IMR-90 (cell line): ENCODE data around the gene XPR1. TPM values are rescaled to one million over a fixed set of nuclear protein-coding genes. Genes with fewer than 3 reads are reported as not detected.
A peak's percentile ranks its signal among the peaks of the same experiment; 100 is the strongest.

Experiments
- ATAC-seq: fragments of 200-7000 bp; cut with Tn5 transposase; 2 replicates; pipeline ENCODE4 v1.9.1; 2020; ENCODE audit warnings: low read depth, mild to moderate bottlenecking, moderate library complexity
- BruUV-seq: library from RNA; stranded (reverse); fragments of 400-500 nt; replicated peaks from 2 replicates; lab custom pipeline; 2021; lab: Mats Ljungman, UMichigan
- CTCF ChIA-PET: fragments of 300-600 bp; formaldehyde crosslinking; extraction: SDS; loops from one replicate; lab custom pipeline; 2021; ENCODE audit warnings: antibody characterized with exemption; lab: Yijun Ruan, JAX
- POLR2A ChIA-PET: fragments of 300-600 bp; sonication (Branson Sonifier 250); formaldehyde crosslinking; loops from one replicate; lab custom pipeline; 2022; ENCODE audit warnings: antibody characterized with exemption; ENCODE audit not compliant: unreplicated experiment; lab: Charles Lee
- DNase-seq: peaks from one replicate; pipeline ENCODE4 v3.0.0; 2013
- H2AFZ ChIP-seq: replicated peaks from 2 replicates; pipeline ENCODE3; 2013; ENCODE audit warnings: low read length, mild to moderate bottlenecking; ENCODE audit not compliant: poor library complexity
- H2AK5ac ChIP-seq: 2 replicates; pipeline ENCODE4 v1.6.1; 2013; ENCODE audit warnings: low read depth, low read length, inconsistent platforms
- H2AK9ac ChIP-seq: replicated peaks from 2 replicates; pipeline ENCODE3; 2013; ENCODE audit warnings: mild to moderate bottlenecking, low read depth, low read length, moderate library complexity; ENCODE audit not compliant: poor library complexity
- H2BK120ac ChIP-seq: 2 replicates; pipeline ENCODE4 v1.6.1; 2013; ENCODE audit warnings: low read depth, low read length, inconsistent platforms
- H2BK15ac ChIP-seq: 3 replicates; pipeline ENCODE4 v1.6.1; 2013; ENCODE audit warnings: low read depth, low read length, inconsistent platforms
- H2BK20ac ChIP-seq: 2 replicates; pipeline ENCODE4 v1.6.1; 2013; ENCODE audit warnings: low read depth, mild to moderate bottlenecking, inconsistent platforms, low read length, moderate library complexity
- H2BK5ac ChIP-seq: 2 replicates; pipeline ENCODE4 v1.6.1; 2013; ENCODE audit warnings: mild to moderate bottlenecking, low read depth, low read length, inconsistent platforms; ENCODE audit not compliant: poor library complexity, severe bottlenecking
- H3K14ac ChIP-seq: replicated peaks from 2 replicates; pipeline ENCODE4 v1.6.1; 2013; ENCODE audit warnings: low read depth, low read length, inconsistent platforms
- H3K18ac ChIP-seq: 2 replicates; pipeline ENCODE4 v1.6.1; 2013; ENCODE audit warnings: low read depth, low read length, control low read depth
- H3K23ac ChIP-seq: 2 replicates; pipeline ENCODE4 v1.6.1; 2013; ENCODE audit warnings: low read depth, low read length, inconsistent platforms
- H3K27ac ChIP-seq: 2 replicates; pipeline ENCODE4 v1.5.1; 2013; ENCODE audit warnings: mild to moderate bottlenecking, control low read depth, low read length; ENCODE audit not compliant: insufficient read depth
- H3K27me3 ChIP-seq: 2 replicates; pipeline ENCODE4 v1.6.1; 2013; ENCODE audit warnings: low read length; ENCODE audit not compliant: control insufficient read depth, insufficient read depth
- H3K36me3 ChIP-seq: 2 replicates; pipeline ENCODE4 v1.6.1; 2013; ENCODE audit warnings: low read length, mixed read lengths; ENCODE audit not compliant: control insufficient read depth, insufficient read depth
- H3K4ac ChIP-seq: 2 replicates; pipeline ENCODE4 v1.6.1; 2013; ENCODE audit warnings: low read depth, low read length, inconsistent platforms
- H3K4me1 ChIP-seq: 2 replicates; pipeline ENCODE4 v1.6.1; 2013; ENCODE audit warnings: low read length, mixed read lengths; ENCODE audit not compliant: control insufficient read depth, insufficient read depth
- H3K4me2 ChIP-seq: 2 replicates; pipeline ENCODE4 v1.6.1; 2013; ENCODE audit warnings: low read depth, mild to moderate bottlenecking, control low read depth, low read length, moderate library complexity
- H3K4me3 ChIP-seq: 2 replicates; pipeline ENCODE4 v1.5.1; 2013; ENCODE audit warnings: low read depth, mild to moderate bottlenecking, control low read depth, low read length, moderate library complexity; ENCODE audit not compliant: insufficient read depth
- H3K56ac ChIP-seq: 2 replicates; pipeline ENCODE4 v1.6.1; 2013; ENCODE audit warnings: low read length, inconsistent platforms; ENCODE audit not compliant: insufficient read depth; ENCODE audit errors: extremely low read depth
- H3K79me1 ChIP-seq, 2 experiments: 2 replicates each; pipeline ENCODE4 v1.6.1; 2013; ENCODE audit warnings: low read length in 2 of 2, inconsistent platforms in 1 of 2, low read depth in 1 of 2
- H3K9ac ChIP-seq: 2 replicates; pipeline ENCODE4 v1.6.1; 2013; ENCODE audit warnings: low read depth, low read length, control low read depth
- H3K9me1 ChIP-seq: 2 replicates; pipeline ENCODE4 v1.6.1; 2013; ENCODE audit warnings: low read length, inconsistent platforms; ENCODE audit not compliant: insufficient read depth
- H3K9me3 ChIP-seq: 2 replicates; pipeline ENCODE4 v1.6.1; 2013; ENCODE audit warnings: low read length; ENCODE audit not compliant: control insufficient read depth, insufficient read depth
- H4K20me1 ChIP-seq: 2 replicates; pipeline ENCODE4 v1.6.1; 2013; ENCODE audit warnings: low read length, inconsistent platforms; ENCODE audit not compliant: insufficient read depth
- H4K5ac ChIP-seq: 2 replicates; pipeline ENCODE4 v1.6.1; 2013; ENCODE audit warnings: mild to moderate bottlenecking, low read depth, low read length, control low read depth
- H4K8ac ChIP-seq, 2 experiments: 2 replicates each; pipeline ENCODE4 v1.6.1; 2013; ENCODE audit warnings: low read depth in 2 of 2, low read length in 2 of 2, control low read depth in 1 of 2, inconsistent platforms in 1 of 2
- H4K91ac ChIP-seq: 2 replicates; pipeline ENCODE4 v1.6.1; 2013; ENCODE audit warnings: low read depth, low read length, inconsistent platforms; ENCODE audit not compliant: insufficient read depth
- CEBPB ChIP-seq: IDR thresholded peaks from 2 replicates; pipeline ENCODE4 v1.6.1; 2012; ENCODE audit warnings: low read depth, low read length, improper control_type of control experiment
- NFE2L2 ChIP-seq: fragments of 150-350 bp; IDR thresholded peaks from 2 replicates; pipeline ENCODE4 v1.6.1; 2016; ENCODE audit warnings: low read depth, mild to moderate bottlenecking, low read length
- RCOR1 ChIP-seq: IDR thresholded peaks from 2 replicates; pipeline ENCODE4 v1.6.1; 2012; ENCODE audit warnings: mild to moderate bottlenecking, low read length, improper control_type of control experiment; ENCODE audit not compliant: insufficient replicate concordance
- WGBS, 2 experiments: methylation state at CpG; one replicate each; pipeline versions ENCODE4 v1.1.5 to v1.1.7; 2013; ENCODE audit warnings: missing lambda C conversion rate in 2 of 2; ENCODE audit not compliant: insufficient read length in 1 of 2; ENCODE audit errors: extremely low coverage in 2 of 2; 5-methylcytosine and 5-hydroxymethylcytosine counted together
- dilution Hi-C: fragments of 300-500 bp; cut with HindIII; formaldehyde crosslinking; loops from one replicate; pipeline ENCODE4 v1.14.3; 2018; ENCODE audit warnings: low sequenced_read_pairs; ENCODE audit not compliant: unreplicated experiment
- in situ Hi-C: fragments of 300-500 bp; cut with MboI; formaldehyde crosslinking; loops from 3 replicates; pipeline ENCODE4 v1.14.3; 2019; ENCODE audit warnings: low sequenced_read_pairs, inconsistent platforms, mixed read lengths
- intact Hi-C: fragments of 100-400 bp; cut with micrococcal nuclease; formaldehyde crosslinking; loops from 2 replicates; pipeline ENCODE4 v1.10.0; 2022
- polyA plus RNA-seq, 3 experiments: library from polyadenylated mRNA; depleted of rRNA; stranded (reverse); fragments of >200 nt; gene quantifications; 2 replicates each; pipeline ENCODE4 v1.2.3, GENCODE V29; 2012; ENCODE audit warnings: low replicate concordance in 1 of 3
- total RNA-seq: library from RNA; depleted of rRNA; stranded (reverse); fragments of >200 nt; gene quantifications from 2 replicates; pipeline ENCODE4 v1.2.3, GENCODE V29; 2012

The XPR1 gene
- total and polyA plus RNA-seq, 2 of the 4 experiments (the other 2 are of a cell fraction) = 11.8 to 25.1 TPM

DNA sequence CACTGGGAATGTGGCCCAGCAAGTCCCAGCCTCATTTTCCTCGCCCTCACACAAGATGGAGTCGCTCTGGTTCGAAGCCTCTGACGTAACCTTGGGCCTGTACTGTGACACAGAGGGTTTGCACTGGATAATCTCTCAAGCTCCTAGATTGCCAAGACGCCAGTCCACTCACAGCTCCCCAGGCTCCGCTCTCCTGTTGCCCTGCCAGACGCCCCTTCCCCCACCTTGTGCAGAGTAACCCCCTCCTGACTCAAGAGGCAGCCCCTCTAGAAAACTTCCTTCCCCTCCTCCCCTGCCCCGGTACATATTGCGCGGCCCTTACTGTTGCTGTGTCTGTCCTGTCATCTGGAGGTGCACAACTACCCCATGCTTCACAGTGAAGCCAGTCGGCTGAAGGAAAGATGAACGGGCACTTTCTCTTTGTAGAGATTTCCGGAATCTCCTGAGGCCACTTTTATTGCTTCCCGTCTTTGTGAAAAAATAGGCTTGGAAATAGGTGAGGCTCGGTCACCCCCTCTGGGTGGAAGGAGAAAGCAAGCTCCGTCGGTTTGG, 279.9 kb downstream of the XPR1 start:
- Histone ChIP-seq H3K27ac (peak overlapping the region; percentile 94), H3K9me3 (no peaks in the 10 kb centered on the region), H3K9me1 (peaks cover 9% of the 10 kb centered on the region; the same call in 1 of the 2 replicates), H4K91ac (peak overlapping the region; percentile 82), H4K5ac (peak overlapping the region; percentile 91), H2BK120ac (peak overlapping the region; percentile 28; the same call in 1 of the 2 replicates), H2BK15ac (0 out of 3 replicates have a peak overlapping the region, but pooled peaks have one; percentile 4), H3K4me3 (peak overlapping the region; percentile 60), H3K4me1 (peaks cover 5% of the 10 kb centered on the region), H3K14ac (peak overlapping the region; percentile 59), H3K4ac (peak overlapping the region; percentile 71), H3K4me2 (peak overlapping the region; percentile 92), H4K20me1 (no peaks in the 10 kb centered on the region), H2AK9ac (peak overlapping the region; percentile 91), H4K8ac (peak overlapping the region; percentile 85 to 89), H2AFZ (peak overlapping the region; percentile 93), H2AK5ac (peak overlapping the region; percentile 83), H3K9ac (peak overlapping the region; percentile 79), H3K56ac (0 out of 2 replicates have a peak overlapping the region, but pooled peaks have one; percentile 50), H3K27me3 (no peaks in the 10 kb centered on the region), H3K18ac (peak overlapping the region; percentile 55), H3K23ac (peak overlapping the region; percentile 57), H2BK20ac (peak overlapping the region; percentile 28; the same call in 1 of the 2 replicates), H3K79me1 (peaks cover 3 to 31% of the 10 kb centered on the region in 2 experiments; a peak in 3 of 4 replicates), H3K36me3 (peaks cover 6% of the 10 kb centered on the region; the same call in 1 of the 2 replicates), H2BK5ac (peak overlapping the region; percentile 84)
- in situ Hi-C loops (no loop called here), dilution Hi-C loops (no loop called here), intact Hi-C loops (loop anchor here (2.0 kb wide), 1 partner anchor 109 kb away; no protein-coding TSS in a partner anchor)
- ATAC-seq (peak; percentile 5), DNase-seq (peak; percentile 19)
- TF ChIP-seq RCOR1 (no peak), NFE2L2 (no peak), CEBPB (peak; percentile 15; the same call in 1 of the 2 replicates)
- ChIA-PET POLR2A (no interaction called here), CTCF (interaction anchor here (1.6 kb wide), 1 partner anchor 9 kb away, joined by 5 read pairs; no protein-coding TSS in a partner anchor)
- WGBS, 2 experiments = 30% methylated on average over 7 of the region's 17 CpGs; no CpG with 5 or more reads in 1 of the 2 experiments
- no TSS peak for BruUV-seq
